ENCODE measurements around the gene SLC7A8. TPM values are rescaled to one million over a fixed set of nuclear protein-coding genes. Genes with fewer than 3 reads are reported as not detected.

SLC7A8 gene
- total RNA-seq, 4 donors from 2014 or later = 45.2 to 67.7 (median 53.2) TPM

GRCh38 chr14:23187925-23188324 lies 4.5 kb upstream of the SLC7A8 start:
- no peak overlapping the region for H3K4me3 ChIP-seq
- DNase-seq (ENCODE audit: low spot score in 2 of 2) = no peak
- H3K36me3 ChIP-seq = no peaks in the 10 kb centered on the region
- WGBS = 81% methylated on average over 2 of the region's 2 CpGs
- H3K9me3 ChIP-seq = no peaks in the 10 kb centered on the region
- no peak for TF ChIP-seq EP300 (IDR thresholded peaks at IDR 0.05)
- TF ChIP-seq POLR2AphosphoS5 (IDR thresholded peaks at IDR 0.05) = no peak
- TF ChIP-seq CTCF (IDR thresholded peaks at IDR 0.05) = no peak
- no peak for TF ChIP-seq POLR2A (IDR thresholded peaks at IDR 0.05)
- H3K4me1 ChIP-seq = peaks cover 6% of the 10 kb centered on the region
- no peak overlapping the region for H3K27ac ChIP-seq
- H3K27me3 ChIP-seq = no peaks in the 10 kb centered on the region

DNA sequence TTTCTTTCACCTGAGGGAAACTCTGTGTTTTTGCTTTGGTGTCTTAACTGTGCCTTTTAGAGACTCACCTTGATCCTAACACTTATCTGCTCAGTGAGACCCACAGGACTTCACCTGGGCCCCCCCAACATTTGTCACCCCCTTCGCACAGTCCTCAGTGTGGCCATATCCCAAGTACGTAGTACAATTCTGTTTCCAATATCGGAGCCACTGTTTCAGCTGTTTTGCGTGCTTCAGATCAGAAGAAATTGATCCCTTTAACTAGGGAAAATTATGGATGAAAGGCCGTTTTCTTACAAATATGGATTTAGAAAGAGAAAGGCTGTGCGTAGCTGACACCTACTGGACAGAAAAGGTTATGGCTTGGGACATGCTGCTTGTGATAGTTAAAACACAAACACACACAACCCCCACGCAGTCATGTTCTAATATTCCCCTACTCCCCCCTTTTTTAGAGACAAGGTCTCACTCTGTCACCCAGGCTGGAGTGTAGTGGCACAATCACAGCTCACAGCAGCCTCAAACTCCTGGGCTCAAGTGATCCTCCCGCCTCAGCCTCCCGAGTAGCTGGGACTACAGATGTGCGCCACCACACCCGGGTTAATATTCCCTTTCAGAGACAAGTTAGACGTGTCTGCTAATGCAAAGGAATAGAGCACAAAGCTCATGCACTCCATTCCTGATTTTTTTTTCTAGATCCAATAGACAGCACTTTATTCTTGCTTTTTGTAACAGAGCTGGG lies 3.6 kb upstream of the SLC7A8 start:
- DNase-seq (ENCODE audit: low spot score in 2 of 2) = no peak
- WGBS = 47% methylated on average over 12 of the region's 12 CpGs
- H3K36me3 ChIP-seq = no peaks in the 10 kb centered on the region
- no peak overlapping the region for H3K27ac ChIP-seq
- peaks cover 15% of the 10 kb centered on the region for H3K4me1 ChIP-seq
- TF ChIP-seq EP300 (IDR thresholded peaks at IDR 0.05) = no peak
- TF ChIP-seq CTCF (IDR thresholded peaks at IDR 0.05) = peak; percentile 73 to 87
- TF ChIP-seq POLR2AphosphoS5 (IDR thresholded peaks at IDR 0.05) = no peak
- TF ChIP-seq POLR2A (IDR thresholded peaks at IDR 0.05) = no peak
- H3K9me3 ChIP-seq = no peaks in the 10 kb centered on the region
- H3K27me3 ChIP-seq = no peaks in the 10 kb centered on the region
- H3K4me3 ChIP-seq = no peak overlapping the region

- Histone ChIP-seq H3K27ac (no peak overlapping the region), H3K36me3 (no peaks in the 10 kb centered on the region), H3K4me1 (peaks cover 28% of the 10 kb centered on the region), H3K9me3 (no peaks in the 10 kb centered on the region), H3K4me3 (no peak overlapping the region), H3K27me3 (peaks cover 4% of the 10 kb centered on the region)
- 54% methylated on average over 3 of the region's 3 CpGs for WGBS
- no peak for TF ChIP-seq CTCF (IDR thresholded peaks at IDR 0.05)
- no peak for TF ChIP-seq POLR2A (IDR thresholded peaks at IDR 0.05)
- TF ChIP-seq POLR2AphosphoS5 (IDR thresholded peaks at IDR 0.05) = no peak
- TF ChIP-seq EP300 (IDR thresholded peaks at IDR 0.05) = no peak
- no peak for DNase-seq (ENCODE audit: low spot score in 2 of 2)
These were observed 1.6 kb upstream of the SLC7A8 start for GRCh38 chr14:23185063-23185462.

DNA sequence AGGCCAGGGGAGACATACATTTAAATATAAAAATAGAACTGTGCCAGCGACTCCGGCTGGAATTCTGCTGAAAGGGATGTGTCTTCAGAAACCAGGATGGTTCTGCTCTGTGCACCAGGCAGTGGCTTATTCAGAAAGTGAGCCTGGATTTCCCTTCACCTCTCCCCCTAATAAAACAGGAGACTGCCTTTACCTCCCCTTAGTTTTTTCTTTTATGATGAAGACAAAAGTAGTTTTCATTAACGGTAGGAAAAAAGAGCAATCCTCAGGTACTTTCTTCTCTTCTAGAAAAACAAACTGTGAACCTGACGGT lies 346 bp downstream of the SLC7A8 start:
- Histone ChIP-seq H3K27me3 (peaks cover 4% of the 10 kb centered on the region), H3K36me3 (no peaks in the 10 kb centered on the region)

GRCh38 chr14:23182372-23183157 lies 895 bp downstream of the SLC7A8 start:
- H3K27me3 ChIP-seq = peaks cover 4% of the 10 kb centered on the region
- 1% methylated on average over 18 of the region's 24 CpGs for WGBS
- H3K36me3 ChIP-seq = no peaks in the 10 kb centered on the region
- TF ChIP-seq CTCF (IDR thresholded peaks at IDR 0.05) = no peak
- no peak for TF ChIP-seq POLR2A (IDR thresholded peaks at IDR 0.05)
- TF ChIP-seq POLR2AphosphoS5 (IDR thresholded peaks at IDR 0.05) = no peak
- no peak for TF ChIP-seq EP300 (IDR thresholded peaks at IDR 0.05)
- peak overlapping the region; percentile 56 for H3K4me3 ChIP-seq
- no peak overlapping the region for H3K27ac ChIP-seq
- DNase-seq (ENCODE audit: low spot score in 2 of 2) = no peak
- H3K9me3 ChIP-seq = no peaks in the 10 kb centered on the region
- H3K4me1 ChIP-seq = peaks cover 28% of the 10 kb centered on the region

More for the DNA sequence above, 346 bp downstream of the SLC7A8 start:
- H3K4me1 ChIP-seq = peaks cover 28% of the 10 kb centered on the region
- no peak for TF ChIP-seq POLR2AphosphoS5 (IDR thresholded peaks at IDR 0.05)
- H3K27ac ChIP-seq = no peak overlapping the region
- DNase-seq (ENCODE audit: low spot score in 2 of 2) = no peak
- 0% methylated on average over 4 of the region's 4 CpGs for WGBS
- H3K9me3 ChIP-seq = no peaks in the 10 kb centered on the region
- peak overlapping the region; percentile 56 for H3K4me3 ChIP-seq

Measured in suprapubic skin (tissue), 4 donors.